ENCODE data around the gene UNC13A.

Gene UNC13A

DNA sequence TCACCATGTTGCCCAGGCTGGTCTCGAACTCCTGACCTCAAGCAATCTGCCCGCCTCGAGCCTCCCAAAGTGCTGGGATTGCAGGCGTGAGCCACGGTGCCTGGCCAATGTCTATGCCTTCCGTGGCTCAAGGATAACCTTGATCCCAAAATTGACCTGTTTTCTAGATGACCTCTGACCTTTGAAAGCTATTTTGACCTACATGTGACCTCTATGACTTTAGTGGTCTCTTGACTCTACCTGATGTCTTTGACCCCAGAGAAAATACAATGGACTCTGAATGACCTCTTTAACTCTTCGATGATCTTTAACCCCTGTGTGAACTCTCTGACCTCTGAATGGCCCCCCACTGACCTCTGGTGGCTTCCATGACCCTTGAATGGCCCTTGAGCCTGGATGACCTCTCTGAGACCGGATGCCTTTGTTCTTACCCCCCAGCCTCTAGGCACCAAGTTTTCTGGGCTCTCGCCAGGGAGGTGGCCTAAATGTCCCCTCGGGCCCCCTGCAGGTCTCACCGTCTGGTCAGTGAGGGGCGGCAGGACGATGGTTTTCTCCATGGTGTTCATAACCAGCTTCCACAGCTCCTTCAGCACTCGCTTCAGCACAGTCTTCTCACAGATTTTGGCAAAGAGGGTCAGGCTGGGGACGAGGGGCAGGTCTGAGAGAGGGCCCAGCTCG lies 63.7 kb downstream of the UNC13A start:
- DNase-seq = no peak

DNA sequence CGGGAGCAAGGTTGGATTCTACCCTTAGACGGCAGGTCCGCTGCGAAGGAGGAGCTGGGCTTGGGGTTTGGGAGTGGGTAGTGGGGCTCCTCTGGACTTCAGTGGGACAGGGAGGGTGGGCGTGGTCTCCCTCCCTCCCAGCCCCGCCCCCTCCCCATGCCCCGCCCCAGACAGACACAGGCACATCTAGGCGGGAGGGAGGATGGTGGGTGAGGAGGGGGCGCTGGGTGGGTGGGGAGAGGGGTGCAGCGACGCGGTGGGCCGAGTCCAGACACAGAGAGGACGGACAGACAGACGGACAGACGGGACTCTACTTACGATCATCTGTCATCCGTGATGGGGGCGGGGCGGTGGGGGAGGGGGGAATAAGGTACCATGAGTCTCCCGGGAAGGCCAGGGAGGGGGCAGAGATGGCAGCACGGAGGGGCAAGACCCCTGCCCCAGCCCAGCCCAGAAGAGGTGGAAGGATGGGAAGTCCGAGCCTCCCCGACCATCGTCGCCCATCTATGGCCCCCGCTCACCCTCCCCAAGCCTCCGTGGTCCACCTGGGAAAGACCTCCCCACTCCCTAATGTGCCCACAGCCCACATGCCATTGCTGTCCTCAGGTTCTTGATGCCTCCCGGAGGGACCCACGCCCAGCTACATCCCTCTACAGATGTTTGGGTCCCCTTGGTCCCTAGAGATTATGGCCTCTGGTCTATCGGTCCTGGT lies 64.8 kb downstream of the UNC13A start:
- no peak for DNase-seq

DNA sequence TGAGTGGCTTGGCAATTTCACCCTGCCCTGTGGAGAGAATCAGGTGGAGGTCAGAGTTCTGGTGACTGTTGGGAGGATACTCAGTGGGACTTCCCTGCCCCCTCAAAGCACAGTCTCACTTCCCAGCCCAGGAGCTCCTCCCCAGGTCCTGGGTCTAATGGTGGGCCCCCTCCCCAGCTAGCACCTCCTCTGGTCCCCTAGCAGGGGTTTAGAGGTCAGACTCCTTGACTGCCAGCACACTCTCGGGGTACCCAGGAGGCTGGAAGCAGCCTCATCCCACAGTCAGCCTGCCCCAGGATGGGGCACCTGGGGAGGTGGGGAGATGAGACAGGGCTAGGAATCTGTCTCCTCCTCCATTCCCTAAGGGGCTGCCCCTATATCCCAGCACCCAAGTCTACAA lies 67.5 kb downstream of the UNC13A start:
- no peak for DNase-seq

DNA sequence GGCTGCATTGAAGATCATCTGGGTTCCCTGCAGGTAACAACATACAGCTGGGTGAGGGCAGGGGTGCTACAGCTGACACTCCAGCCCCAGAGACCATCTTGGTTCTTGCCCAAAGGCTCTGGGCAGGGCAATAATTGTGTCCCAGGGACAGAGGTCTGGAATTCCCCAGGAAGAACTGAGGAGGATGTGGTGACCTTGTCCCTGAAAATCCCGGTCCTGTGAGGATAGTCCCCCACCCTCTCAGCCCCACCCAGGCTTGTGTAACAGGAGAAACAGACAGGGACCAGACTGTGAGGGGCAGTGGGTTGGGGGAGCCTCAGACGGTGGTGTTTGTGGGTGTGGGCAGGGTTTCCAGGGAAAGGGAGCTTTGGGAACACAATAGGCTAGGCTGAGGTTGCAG lies 69.2 kb downstream of the UNC13A start:
- no peak for DNase-seq

DNA sequence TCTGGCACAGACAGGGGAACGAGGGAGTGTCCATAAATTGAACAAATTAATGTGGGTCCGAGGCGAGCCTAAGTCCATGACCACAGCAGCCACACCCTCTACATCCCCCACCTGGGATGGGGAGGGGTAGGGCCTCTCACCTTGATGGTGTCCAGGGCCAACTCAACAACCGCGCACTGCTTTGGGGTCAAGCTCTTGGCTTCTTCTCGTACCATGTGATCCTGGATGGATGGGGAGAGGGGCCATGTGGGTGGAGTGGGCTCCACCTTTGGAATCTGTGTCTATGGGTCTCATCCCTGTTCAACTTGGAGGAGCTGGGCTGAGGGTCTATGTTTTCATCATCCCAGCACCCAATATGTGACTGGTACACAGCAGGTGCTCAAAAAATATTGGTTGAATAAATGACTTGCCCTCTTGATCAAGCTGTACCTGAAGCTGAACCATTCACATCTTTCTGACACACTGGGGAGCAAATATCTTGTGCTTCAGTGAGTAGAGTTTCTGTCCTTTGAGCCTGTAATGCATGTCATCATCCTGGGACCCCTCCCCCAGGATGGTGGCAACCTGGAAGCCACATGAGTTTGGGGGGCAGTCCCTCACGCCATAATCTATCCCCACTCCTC lies 69.8 kb downstream of the UNC13A start:
- DNase-seq = no peak

DNA sequence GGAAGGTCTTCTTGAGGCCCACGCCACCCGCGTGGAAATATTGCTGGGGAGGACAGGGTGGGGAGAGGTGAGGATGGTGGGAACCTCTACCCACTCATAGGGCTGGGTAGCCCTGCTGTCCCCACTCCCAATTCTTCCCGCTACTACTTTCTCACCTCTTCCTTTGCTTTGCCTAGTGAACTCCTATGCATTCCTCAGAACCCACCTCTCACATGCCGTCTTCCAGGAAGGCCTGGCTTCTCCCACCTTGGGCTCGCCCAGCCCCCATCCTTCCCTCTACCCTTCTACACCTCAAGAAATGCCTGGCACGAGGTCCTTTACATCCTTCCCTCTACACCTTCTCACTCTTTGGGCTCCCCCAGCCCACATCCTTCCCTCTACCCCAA lies 70.4 kb downstream of the UNC13A start:
- no peak for DNase-seq

DNA sequence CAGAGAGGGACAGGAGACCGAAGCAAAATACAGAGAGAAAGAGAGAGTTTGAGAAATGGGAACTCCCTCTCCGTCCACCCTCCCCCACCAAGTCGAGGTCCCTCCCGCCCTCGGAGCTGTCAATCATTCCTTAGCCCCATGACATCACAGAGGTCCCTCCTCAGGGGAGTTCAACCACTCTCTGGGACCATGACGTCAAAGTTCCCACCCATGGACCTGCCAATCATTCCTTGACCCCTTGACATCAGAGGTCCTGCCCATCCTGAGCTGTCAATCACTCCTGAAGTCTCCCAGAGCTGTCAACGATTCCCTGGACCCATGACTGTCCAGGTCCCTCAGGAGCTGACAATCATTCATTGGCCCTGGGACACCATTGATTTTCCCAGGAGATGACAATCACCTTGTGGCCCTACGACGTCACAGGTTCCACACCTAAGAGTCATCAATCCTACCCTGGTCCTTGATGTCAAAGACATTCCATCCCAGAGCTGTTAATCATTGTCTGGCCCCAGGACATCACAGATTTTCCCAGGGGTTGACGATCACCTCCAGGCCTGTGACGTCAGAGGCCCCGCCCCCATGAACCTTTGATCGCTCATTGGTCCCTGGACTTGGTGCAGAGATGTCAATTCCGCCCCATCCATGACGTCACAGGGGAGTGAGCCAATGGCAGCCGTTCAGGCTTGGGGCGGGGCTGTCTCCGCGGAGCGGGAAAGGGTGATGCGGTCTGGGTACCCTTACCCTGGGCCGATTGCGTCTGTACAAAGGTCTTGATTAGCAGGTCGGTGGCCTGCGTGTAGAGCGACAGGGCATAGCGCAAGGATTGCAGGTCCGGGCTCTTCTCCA lies 71.0 kb downstream of the UNC13A start:
- peak in 1 of 2 experiments; percentile 6 for DNase-seq

DNA sequence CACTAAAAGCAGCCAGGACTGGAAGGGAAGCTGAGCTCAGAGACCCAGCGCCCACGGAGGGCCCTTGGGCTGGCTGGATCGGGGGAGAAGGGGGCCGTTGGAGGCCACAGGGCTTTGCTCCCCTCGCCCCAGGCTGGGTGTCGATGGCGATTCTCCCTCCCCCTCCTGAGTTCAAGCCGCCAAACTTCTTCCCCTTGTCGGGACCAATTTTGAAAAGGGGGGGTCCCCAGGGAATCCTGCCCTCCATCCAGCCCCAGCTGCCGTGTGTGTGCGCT lies 71.5 kb downstream of the UNC13A start:
- DNase-seq = no peak

DNA sequence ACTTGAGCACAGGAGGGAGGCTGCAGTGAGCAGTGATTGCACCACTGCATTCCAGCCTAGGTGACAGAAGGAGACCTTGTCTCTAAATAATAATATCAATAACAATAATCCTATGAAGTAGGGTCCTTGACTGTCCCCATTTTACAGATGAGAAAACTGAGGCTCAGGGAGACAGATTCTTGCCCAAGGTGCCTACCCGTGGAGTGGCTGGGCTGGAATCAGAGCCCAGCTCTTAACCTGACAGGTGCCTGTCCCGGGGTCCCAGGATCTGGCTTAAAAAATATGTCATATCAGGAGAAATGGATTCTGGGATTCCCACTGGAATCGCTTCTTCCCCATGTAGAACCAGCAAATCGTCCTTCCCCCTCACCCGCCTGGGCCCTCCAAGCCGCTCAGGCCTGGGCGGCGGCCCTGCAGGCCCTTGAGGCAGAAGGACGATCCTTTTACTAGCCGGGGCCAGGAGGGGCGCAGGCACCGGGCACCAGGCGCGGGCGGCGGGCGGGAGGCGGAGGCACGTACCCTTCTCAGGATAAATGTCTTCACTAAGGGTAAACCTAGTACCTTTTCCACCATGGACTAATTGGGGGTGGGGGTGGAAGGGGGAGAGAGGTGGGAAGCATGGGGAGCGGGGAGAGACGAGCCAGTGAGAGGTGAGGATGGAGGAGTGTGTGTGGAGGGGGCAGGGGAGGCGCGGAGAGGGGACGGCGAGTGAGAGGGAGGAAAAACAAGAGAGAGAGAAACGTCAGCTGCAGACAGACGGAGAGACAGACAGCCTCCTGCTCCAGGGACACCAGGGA lies 72.1 kb downstream of the UNC13A start:
- DNase-seq = peak in 1 of 2 experiments; percentile 30

DNA sequence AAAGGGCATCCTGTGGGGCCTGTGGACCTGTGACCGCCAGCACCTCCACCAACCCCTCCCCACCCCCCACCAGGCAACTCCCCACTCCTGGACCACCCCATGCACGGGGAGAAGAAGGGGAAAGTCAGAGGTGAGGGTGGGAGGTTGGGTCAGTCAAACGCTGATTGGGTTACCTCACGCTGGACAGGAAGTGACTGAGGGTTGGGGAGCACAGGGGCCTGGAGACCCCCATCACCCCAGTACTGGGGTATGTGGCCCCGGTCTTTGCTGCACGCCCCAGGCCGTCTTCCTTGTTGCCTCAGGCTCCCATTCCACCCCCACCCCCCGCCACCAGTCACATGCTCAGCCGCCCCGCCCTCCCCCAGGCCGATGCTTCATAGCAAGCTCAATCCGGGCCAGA lies 73.7 kb downstream of the UNC13A start:
- no peak for DNase-seq

DNA sequence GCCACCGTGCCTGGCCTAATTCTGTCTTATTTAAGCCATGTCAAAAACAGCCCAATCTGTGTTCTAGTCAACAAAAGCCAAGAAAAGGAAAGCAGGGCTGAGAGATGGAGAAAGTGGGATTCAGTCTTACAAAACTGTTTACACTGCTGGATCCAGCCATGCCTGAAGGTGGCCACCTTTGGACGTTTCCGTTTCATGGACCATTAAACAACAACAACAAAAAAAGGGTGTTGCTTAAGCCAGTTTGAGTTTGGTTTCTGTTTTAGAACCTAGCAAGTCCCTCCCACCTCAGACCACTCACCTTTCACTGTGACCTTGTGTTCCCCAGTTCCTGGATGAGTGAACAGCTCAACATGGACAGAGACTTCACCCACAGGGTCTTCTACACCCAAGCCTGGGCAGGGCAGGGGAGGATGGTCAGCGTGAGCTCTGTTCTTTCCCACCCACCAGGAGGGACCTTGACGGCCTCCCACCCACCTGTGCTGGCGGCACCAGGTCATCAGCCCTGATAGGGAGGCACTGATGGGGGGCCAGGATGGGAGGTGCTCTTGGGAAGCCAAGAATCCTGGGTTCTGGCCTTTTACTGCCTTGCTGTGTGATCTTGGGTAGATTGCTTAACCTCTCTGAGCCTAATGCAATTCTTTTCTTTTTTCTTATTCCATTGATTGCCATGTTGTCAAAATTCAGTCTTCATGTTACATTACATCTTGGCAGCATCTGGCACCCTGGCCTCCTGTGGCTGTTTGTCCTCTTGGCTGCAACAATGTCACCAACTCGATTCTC lies 76.5 kb downstream of the UNC13A start:
- DNase-seq = no peak

DNA sequence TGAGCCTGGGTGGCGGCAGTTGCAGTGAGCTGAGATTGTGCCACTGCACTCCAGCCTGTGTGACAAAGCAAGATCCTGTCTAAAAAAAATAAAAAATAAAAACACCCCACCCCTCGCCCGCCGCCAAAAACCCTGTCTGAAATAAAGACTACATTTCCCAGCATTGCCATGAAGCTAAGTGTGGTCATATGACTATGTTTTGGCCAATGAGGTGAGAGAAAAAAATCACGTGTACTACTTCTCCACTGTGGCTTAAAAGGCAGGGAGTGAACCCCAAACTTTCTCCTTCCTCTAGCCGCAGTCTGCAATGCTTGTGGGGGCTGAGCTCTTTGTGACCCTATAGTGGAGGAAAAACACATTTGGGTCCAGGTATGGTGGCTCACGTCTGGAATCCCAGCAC lies 77.8 kb downstream of the UNC13A start:
- DNase-seq = peak; percentile 46 to 54

DNA sequence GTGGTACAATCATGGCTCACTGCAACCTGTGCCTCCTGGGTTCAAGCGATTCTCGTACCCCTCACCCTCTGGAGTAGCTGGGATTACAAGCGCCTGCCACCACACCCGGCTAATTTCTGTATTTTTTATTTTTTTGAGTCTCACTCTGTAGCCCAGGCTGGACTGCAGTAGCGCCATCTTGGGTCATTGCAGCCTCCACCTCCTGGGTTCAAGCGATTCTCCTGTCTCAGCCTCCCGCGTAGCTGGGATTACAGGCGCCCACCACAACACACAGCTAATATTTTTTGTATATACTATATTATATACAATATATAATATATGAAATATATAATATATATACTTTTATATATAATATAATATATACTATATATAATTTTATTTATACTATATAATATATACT lies 80.2 kb downstream of the UNC13A start:
- no peak for DNase-seq

DNA sequence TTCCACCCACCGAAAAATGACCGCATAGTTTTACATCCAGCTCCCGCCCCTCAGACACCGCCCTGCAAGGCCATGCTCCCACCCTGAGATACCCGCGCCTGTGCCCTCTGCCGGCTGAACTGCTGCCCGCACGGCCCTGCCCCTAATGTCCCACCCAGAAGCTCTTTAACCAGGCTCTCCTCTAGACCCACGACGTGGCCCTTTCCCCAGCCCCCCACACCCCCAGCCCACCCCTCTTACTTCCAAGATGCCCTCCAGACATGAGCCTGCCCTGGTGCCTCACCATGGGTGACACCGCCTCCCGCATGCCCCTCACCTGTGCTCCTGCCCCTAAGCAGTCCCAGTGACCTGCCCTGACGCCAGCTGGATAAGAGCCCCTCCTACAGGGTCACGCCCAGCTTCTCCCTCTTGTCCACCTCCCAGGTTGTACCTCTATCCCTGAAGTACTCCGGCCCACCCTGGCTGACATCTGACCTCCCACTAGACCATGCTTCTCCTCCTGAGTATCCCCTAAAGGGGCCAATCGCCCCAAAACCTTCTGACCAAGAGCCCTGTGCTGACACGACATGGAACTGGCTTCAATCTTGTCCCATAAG lies 81.5 kb downstream of the UNC13A start:
- peak in 1 of 2 experiments; percentile 88 for DNase-seq

DNA sequence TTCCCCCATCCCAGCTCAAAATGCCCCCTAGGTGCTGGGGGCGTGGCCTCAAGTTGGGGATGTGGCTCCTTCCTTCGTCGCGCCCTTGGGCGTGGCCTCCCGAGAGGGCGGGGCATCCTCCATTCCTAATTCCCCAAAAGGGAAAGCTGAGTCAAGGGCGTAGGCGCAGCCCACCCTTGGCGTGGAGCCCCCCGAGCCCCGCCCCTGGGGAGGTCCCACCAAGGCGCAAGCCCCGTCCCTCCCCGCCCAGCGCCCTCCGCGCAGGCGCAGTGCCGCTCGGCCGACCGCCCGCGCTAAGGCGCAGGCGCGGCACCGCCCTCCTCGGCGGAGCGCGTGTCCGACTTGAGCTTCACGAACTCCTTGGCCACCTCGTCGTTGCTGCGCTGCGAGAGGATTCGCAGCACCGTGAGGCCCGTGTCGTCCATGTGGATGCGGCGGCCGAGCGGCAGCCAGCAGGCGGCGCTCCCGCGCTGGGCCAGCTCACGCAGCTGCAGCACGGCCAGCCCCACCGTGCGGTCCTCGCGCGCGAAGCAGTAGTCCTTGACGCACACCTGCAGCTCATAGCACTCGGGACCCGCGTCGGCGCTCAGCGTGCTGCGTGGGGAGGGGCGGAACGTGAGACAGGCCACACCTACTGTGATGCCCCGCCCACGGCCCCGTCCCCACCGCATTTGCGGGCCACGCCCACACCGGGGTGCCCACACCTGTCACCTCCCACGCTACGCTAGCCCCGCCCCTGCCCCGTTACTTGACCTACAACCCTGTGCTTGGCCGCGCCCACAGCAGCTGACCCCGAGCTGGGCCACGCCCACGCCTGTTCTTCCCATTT lies 82.2 kb downstream of the UNC13A start:
- peak; percentile 88 to 89 for DNase-seq

DNA sequence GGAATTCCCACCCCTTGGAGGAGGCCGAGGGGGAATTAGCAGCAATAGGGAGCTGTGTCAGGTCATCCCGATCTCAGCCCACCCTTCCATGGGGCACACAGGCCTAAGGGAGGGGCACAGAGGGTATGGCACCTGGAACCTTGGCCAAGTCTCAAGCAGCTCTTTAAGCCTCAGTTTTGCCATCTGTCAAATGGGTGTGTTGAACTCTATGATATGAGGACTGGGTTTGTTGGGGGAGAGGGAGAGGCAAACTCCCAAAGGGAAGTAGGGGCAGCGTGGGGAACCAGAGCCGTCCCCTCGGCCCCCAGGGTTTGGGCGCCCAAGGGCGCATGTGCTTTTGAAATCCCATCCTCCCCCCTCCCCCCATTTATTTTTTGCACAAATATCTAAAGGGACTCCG lies 83.0 kb downstream of the UNC13A start:
- no peak for DNase-seq

DNA sequence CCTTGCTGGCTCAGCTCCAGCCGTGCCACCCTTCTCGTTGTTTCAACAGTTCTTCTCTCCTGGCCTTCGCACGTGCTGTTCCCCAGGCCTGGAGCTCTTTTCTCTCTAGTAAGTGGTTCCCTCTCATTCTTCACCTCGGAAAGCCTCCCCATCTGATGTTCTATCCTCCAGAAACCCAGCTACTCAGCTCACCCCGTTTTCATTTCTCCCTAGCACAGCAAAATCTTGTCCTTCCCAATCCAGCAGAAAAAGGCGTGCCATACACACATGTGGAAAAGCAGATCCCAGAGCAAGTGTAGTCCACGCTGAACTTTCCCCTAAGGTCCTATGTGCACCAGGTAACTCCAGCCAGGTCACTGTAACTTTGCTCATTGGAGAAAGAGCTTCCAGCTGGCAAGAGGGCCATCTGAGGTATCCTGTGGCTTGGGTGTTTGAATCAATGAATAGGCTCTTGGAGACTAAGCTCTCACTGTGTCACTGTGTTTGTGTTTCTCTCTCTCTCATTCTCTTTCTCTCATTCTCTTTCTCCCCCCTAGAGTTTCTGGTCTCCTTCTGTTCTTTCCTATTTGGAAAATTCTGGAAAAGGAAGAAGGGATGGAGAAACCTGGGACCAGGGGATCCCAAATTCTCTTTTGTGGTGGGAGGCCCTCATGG lies 83.7 kb downstream of the UNC13A start:
- DNase-seq = no peak

DNA sequence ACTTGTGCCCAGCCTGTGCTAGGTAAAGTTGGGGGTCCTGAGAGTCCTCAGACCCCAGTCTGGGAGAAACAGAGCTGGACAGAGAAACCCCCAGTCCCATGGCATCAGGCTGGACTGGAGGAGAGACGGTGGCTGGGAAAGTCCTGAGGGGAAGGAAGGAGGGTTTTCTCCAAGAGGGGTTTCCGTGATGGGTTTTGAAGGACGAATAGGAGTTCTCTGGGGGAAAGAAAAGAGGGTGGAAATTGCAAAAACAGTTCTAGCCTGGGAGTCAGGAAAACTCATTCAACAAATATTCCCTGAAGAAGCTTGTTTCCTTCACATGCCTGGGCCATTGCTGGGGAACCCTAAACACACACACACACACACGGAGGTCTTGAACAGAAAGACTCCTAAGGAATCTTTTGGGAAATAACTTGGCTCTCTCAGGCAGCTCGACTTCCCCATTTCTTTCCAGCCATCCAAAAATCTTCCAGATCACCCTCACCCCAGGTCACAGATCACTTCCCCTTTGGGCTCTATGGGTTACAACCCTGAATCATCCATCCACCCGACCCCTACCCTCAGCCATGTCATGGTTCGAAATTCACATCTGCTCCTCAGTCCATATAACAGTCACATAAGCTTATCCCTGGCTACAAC lies 85.2 kb downstream of the UNC13A start:
- DNase-seq = peak; percentile 34 to 61

DNA sequence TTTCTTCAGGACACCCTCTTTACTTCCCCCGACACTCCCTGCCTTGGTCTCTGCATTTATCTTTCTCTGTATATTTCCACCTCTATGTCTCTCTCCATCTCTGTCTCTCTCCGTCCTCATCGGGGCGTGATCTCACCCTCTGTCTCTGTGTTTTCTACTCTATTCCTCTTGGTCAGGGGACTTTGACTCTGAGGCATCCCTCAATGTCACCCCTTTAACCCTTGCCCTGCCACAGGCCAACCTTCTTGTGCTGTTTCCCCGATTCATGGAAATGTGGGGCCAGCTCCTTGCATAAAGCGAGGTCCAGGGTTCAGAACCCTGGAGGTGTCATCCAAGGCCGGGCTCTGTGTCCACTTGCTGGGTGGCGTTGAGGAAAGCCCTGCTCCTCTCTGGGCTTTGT lies 85.9 kb downstream of the UNC13A start:
- DNase-seq = no peak

DNA sequence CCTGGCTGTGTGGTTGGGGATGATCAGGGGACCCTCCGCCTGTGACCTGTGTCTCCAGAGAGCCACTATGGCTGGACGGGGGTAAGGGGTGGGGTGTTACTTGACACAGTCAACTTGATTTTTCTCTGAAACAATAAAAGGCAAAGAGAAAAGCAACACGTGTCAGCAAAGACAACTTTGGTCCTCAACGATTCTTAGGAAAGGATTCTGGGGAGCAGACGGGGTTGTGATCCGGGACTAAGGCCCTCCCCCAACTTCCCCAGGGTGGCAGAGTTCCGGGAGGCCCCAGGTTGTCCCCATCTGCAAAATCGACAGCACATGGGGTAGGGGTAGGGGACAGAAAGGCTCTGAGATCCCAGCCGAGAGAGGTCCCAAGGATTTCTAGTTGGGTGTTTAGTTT lies 86.5 kb downstream of the UNC13A start:
- no peak for DNase-seq

Measured in Kasumi-1 (cell line).